IMR-90 (cell line): ENCODE measurements around the gene ABHD17A. TPM values are rescaled to one million over a fixed set of nuclear protein-coding genes. Genes with fewer than 3 reads are reported as not detected.

ENCODE experiments used
- ATAC-seq: fragments of 200-7000 bp; cut with Tn5 transposase; 2 replicates; pipeline ENCODE4 v1.9.1; 2020; ENCODE audit warnings: low read depth, mild to moderate bottlenecking, moderate library complexity
- BruUV-seq: library from RNA; stranded (reverse); fragments of 400-500 nt; replicated peaks from 2 replicates; lab custom pipeline; 2021; lab: Mats Ljungman, UMichigan
- CTCF ChIA-PET: fragments of 300-600 bp; formaldehyde crosslinking; extraction: SDS; loops from one replicate; lab custom pipeline; 2021; ENCODE audit warnings: antibody characterized with exemption; lab: Yijun Ruan, JAX
- POLR2A ChIA-PET: fragments of 300-600 bp; sonication (Branson Sonifier 250); formaldehyde crosslinking; loops from one replicate; lab custom pipeline; 2022; ENCODE audit warnings: antibody characterized with exemption; ENCODE audit not compliant: unreplicated experiment; lab: Charles Lee
- DNase-seq: peaks from one replicate; pipeline ENCODE4 v3.0.0; 2013
- H2AFZ ChIP-seq: replicated peaks from 2 replicates; pipeline ENCODE3; 2013; ENCODE audit warnings: low read length, mild to moderate bottlenecking; ENCODE audit not compliant: poor library complexity
- H2AK5ac ChIP-seq: 2 replicates; pipeline ENCODE4 v1.6.1; 2013; ENCODE audit warnings: low read depth, low read length, inconsistent platforms
- H2AK9ac ChIP-seq: replicated peaks from 2 replicates; pipeline ENCODE3; 2013; ENCODE audit warnings: mild to moderate bottlenecking, low read depth, low read length, moderate library complexity; ENCODE audit not compliant: poor library complexity
- H2BK120ac ChIP-seq: 2 replicates; pipeline ENCODE4 v1.6.1; 2013; ENCODE audit warnings: low read depth, low read length, inconsistent platforms
- H2BK15ac ChIP-seq: 3 replicates; pipeline ENCODE4 v1.6.1; 2013; ENCODE audit warnings: low read depth, low read length, inconsistent platforms
- H2BK20ac ChIP-seq: 2 replicates; pipeline ENCODE4 v1.6.1; 2013; ENCODE audit warnings: low read depth, mild to moderate bottlenecking, inconsistent platforms, low read length, moderate library complexity
- H2BK5ac ChIP-seq: 2 replicates; pipeline ENCODE4 v1.6.1; 2013; ENCODE audit warnings: mild to moderate bottlenecking, low read depth, low read length, inconsistent platforms; ENCODE audit not compliant: poor library complexity, severe bottlenecking
- H3K14ac ChIP-seq: replicated peaks from 2 replicates; pipeline ENCODE4 v1.6.1; 2013; ENCODE audit warnings: low read depth, low read length, inconsistent platforms
- H3K18ac ChIP-seq: 2 replicates; pipeline ENCODE4 v1.6.1; 2013; ENCODE audit warnings: low read depth, low read length, control low read depth
- H3K23ac ChIP-seq: 2 replicates; pipeline ENCODE4 v1.6.1; 2013; ENCODE audit warnings: low read depth, low read length, inconsistent platforms
- H3K27ac ChIP-seq: 2 replicates; pipeline ENCODE4 v1.5.1; 2013; ENCODE audit warnings: mild to moderate bottlenecking, control low read depth, low read length; ENCODE audit not compliant: insufficient read depth
- H3K27me3 ChIP-seq: 2 replicates; pipeline ENCODE4 v1.6.1; 2013; ENCODE audit warnings: low read length; ENCODE audit not compliant: control insufficient read depth, insufficient read depth
- H3K36me3 ChIP-seq: 2 replicates; pipeline ENCODE4 v1.6.1; 2013; ENCODE audit warnings: low read length, mixed read lengths; ENCODE audit not compliant: control insufficient read depth, insufficient read depth
- H3K4ac ChIP-seq: 2 replicates; pipeline ENCODE4 v1.6.1; 2013; ENCODE audit warnings: low read depth, low read length, inconsistent platforms
- H3K4me1 ChIP-seq: 2 replicates; pipeline ENCODE4 v1.6.1; 2013; ENCODE audit warnings: low read length, mixed read lengths; ENCODE audit not compliant: control insufficient read depth, insufficient read depth
- H3K4me2 ChIP-seq: 2 replicates; pipeline ENCODE4 v1.6.1; 2013; ENCODE audit warnings: low read depth, mild to moderate bottlenecking, control low read depth, low read length, moderate library complexity
- H3K4me3 ChIP-seq: 2 replicates; pipeline ENCODE4 v1.5.1; 2013; ENCODE audit warnings: low read depth, mild to moderate bottlenecking, control low read depth, low read length, moderate library complexity; ENCODE audit not compliant: insufficient read depth
- H3K56ac ChIP-seq: 2 replicates; pipeline ENCODE4 v1.6.1; 2013; ENCODE audit warnings: low read length, inconsistent platforms; ENCODE audit not compliant: insufficient read depth; ENCODE audit errors: extremely low read depth
- H3K79me1 ChIP-seq, 2 experiments: 2 replicates each; pipeline ENCODE4 v1.6.1; 2013; ENCODE audit warnings: low read length in 2 of 2, inconsistent platforms in 1 of 2, low read depth in 1 of 2
- H3K9ac ChIP-seq: 2 replicates; pipeline ENCODE4 v1.6.1; 2013; ENCODE audit warnings: low read depth, low read length, control low read depth
- H3K9me1 ChIP-seq: 2 replicates; pipeline ENCODE4 v1.6.1; 2013; ENCODE audit warnings: low read length, inconsistent platforms; ENCODE audit not compliant: insufficient read depth
- H3K9me3 ChIP-seq: 2 replicates; pipeline ENCODE4 v1.6.1; 2013; ENCODE audit warnings: low read length; ENCODE audit not compliant: control insufficient read depth, insufficient read depth
- H4K20me1 ChIP-seq: 2 replicates; pipeline ENCODE4 v1.6.1; 2013; ENCODE audit warnings: low read length, inconsistent platforms; ENCODE audit not compliant: insufficient read depth
- H4K5ac ChIP-seq: 2 replicates; pipeline ENCODE4 v1.6.1; 2013; ENCODE audit warnings: mild to moderate bottlenecking, low read depth, low read length, control low read depth
- H4K8ac ChIP-seq, 2 experiments: 2 replicates each; pipeline ENCODE4 v1.6.1; 2013; ENCODE audit warnings: low read depth in 2 of 2, low read length in 2 of 2, control low read depth in 1 of 2, inconsistent platforms in 1 of 2
- H4K91ac ChIP-seq: 2 replicates; pipeline ENCODE4 v1.6.1; 2013; ENCODE audit warnings: low read depth, low read length, inconsistent platforms; ENCODE audit not compliant: insufficient read depth
- MAFK ChIP-seq: IDR thresholded peaks from 2 replicates; pipeline ENCODE4 v1.6.1; 2012; ENCODE audit warnings: low read depth, low read length, improper control_type of control experiment
- NFE2L2 ChIP-seq: fragments of 150-350 bp; IDR thresholded peaks from 2 replicates; pipeline ENCODE4 v1.6.1; 2016; ENCODE audit warnings: low read depth, mild to moderate bottlenecking, low read length
- WGBS, 2 experiments: methylation state at CpG; one replicate each; pipeline versions ENCODE4 v1.1.5 to v1.1.7; 2013; ENCODE audit warnings: missing lambda C conversion rate in 2 of 2; ENCODE audit not compliant: insufficient read length in 1 of 2; ENCODE audit errors: extremely low coverage in 2 of 2; 5-methylcytosine and 5-hydroxymethylcytosine counted together
- dilution Hi-C: fragments of 300-500 bp; cut with HindIII; formaldehyde crosslinking; loops from one replicate; pipeline ENCODE4 v1.14.3; 2018; ENCODE audit warnings: low sequenced_read_pairs; ENCODE audit not compliant: unreplicated experiment
- in situ Hi-C: fragments of 300-500 bp; cut with MboI; formaldehyde crosslinking; loops from 3 replicates; pipeline ENCODE4 v1.14.3; 2019; ENCODE audit warnings: low sequenced_read_pairs, inconsistent platforms, mixed read lengths
- intact Hi-C: fragments of 100-400 bp; cut with micrococcal nuclease; formaldehyde crosslinking; loops from 2 replicates; pipeline ENCODE4 v1.10.0; 2022
- polyA plus RNA-seq, 3 experiments: library from polyadenylated mRNA; depleted of rRNA; stranded (reverse); fragments of >200 nt; gene quantifications; 2 replicates each; pipeline ENCODE4 v1.2.3, GENCODE V29; 2012; ENCODE audit warnings: low replicate concordance in 1 of 3
- total RNA-seq: library from RNA; depleted of rRNA; stranded (reverse); fragments of >200 nt; gene quantifications from 2 replicates; pipeline ENCODE4 v1.2.3, GENCODE V29; 2012

ABHD17A gene
- total and polyA plus RNA-seq, 2 of the 4 experiments (the other 2 are of a cell fraction): 37.8 to 76.2 TPM

DNA sequence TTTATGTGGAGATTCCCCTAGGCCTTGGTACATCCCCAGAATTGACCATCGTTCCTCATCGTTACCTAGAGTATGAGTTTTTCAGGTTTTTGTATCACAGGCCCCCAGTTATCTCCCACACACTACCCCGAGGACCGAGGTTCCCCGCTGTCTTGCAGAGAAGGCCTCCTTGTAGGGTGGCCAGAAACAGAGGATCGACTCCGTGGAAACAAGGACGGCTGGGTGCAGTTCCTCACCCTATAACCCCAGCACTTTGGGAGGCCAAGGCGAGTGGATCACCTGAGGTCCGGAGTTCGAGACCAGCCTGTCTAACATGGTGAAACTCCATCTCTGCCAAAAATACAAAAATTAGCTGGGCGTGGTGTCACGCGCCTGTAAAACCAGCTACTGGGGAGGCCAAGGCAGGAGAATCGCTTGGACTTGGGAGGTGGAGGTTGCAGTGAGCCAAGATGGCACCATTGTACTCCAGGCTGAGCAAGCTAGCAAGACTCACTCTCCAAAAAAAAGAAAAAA lies 20.6 kb upstream of the ABHD17A start:
- intact Hi-C loops (loop anchor here (1.0 kb wide), 2 partner anchors 21 to 42 kb away; partner anchors contain the start of gene ABHD17A), dilution Hi-C loops (no loop called here)

More for the DNA sequence above, 20.6 kb upstream of the ABHD17A start:
- Histone ChIP-seq H2BK120ac (peak overlapping the region; percentile 24; the same call in 1 of the 2 replicates), H4K8ac (peak overlapping the region; percentile 90 to 99), H4K91ac (peak overlapping the region; percentile 85), H2AK9ac (peak overlapping the region; percentile 100), H3K14ac (peak overlapping the region; percentile 91), H2AK5ac (peak overlapping the region; percentile 98), H3K9ac (peak overlapping the region; percentile 77), H2BK5ac (peak overlapping the region; percentile 76), H3K79me1 (peaks cover 17 to 48% of the 10 kb centered on the region in 2 experiments), H3K56ac (peak overlapping the region; percentile 87), H3K18ac (peak overlapping the region; percentile 25), H3K9me3 (no peaks in the 10 kb centered on the region), H4K20me1 (peaks cover 27% of the 10 kb centered on the region), H3K4me3 (peak overlapping the region; percentile 62), H3K4me1 (peaks cover 10% of the 10 kb centered on the region), H4K5ac (peak overlapping the region; percentile 87), H3K27me3 (no peaks in the 10 kb centered on the region), H2BK15ac (peak overlapping the region; percentile 31; the same call in 1 of the 3 replicates), H3K23ac (peak overlapping the region; percentile 70), H3K4ac (peak overlapping the region; percentile 95), H2AFZ (peak overlapping the region; percentile 97), H2BK20ac (0 out of 2 replicates have a peak overlapping the region, but pooled peaks have one; percentile 3), H3K9me1 (peaks cover 13% of the 10 kb centered on the region; the same call in 1 of the 2 replicates), H3K4me2 (peak overlapping the region; percentile 87), H3K27ac (peak overlapping the region; percentile 76), H3K36me3 (peaks cover 2% of the 10 kb centered on the region; the same call in 1 of the 2 replicates)
- TF ChIP-seq MAFK: no peak
- no peak for TF ChIP-seq NFE2L2
- CTCF ChIA-PET: interaction anchor here (0.6 kb wide), 1 partner anchor 10 kb away, joined by 3 read pairs; no protein-coding TSS in a partner anchor
- POLR2A ChIA-PET: interaction anchor here (1.0 kb wide), 1 partner anchor 41 kb away, joined by 3 read pairs; no protein-coding TSS in a partner anchor
- ATAC-seq (no peak), DNase-seq (no peak)
- WGBS, 2 experiments: 70% methylated on average over 2 of the region's 15 CpGs; no CpG with 5 or more reads in 1 of the 2 experiments
- no TSS peak for BruUV-seq
- in situ Hi-C loops: no loop called here
